GM19099 (cell line): ENCODE measurements around the gene SCGB2A2.

ENCODE experiments used
- POLR2A ChIP-seq: IDR thresholded peaks from 3 replicates; pipeline ENCODE4 v1.6.1; 2011; ENCODE audit warnings: low read depth; ENCODE audit not compliant: insufficient read length; ENCODE audit errors: extremely low read depth

The SCGB2A2 gene

GRCh38 chr11:62269654-62270278 lies at the start of gene SCGB2A2:
SCGB2A2 (plus strand) TSS chr11:62270158; CDS start chr11:62270217, 59 bp downstream.
- TF ChIP-seq POLR2A = no peak

GRCh38 chr11:62221498-62221897 lies 48.5 kb upstream of the SCGB2A2 start:
- no peak for TF ChIP-seq POLR2A

- no peak for TF ChIP-seq POLR2A
Measured at GRCh38 chr11:62223095-62223494, 46.9 kb upstream of the SCGB2A2 start.

GRCh38 chr11:62233730-62234129 lies 36.2 kb upstream of the SCGB2A2 start:
- no peak for TF ChIP-seq POLR2A

- TF ChIP-seq POLR2A = no peak
Measured at GRCh38 chr11:62236187-62236586, 33.8 kb upstream of the SCGB2A2 start.

- TF ChIP-seq POLR2A = no peak
Measured at GRCh38 chr11:62237499-62237898, 32.5 kb upstream of the SCGB2A2 start.

GRCh38 chr11:62238151-62238550 lies 31.8 kb upstream of the SCGB2A2 start:
- TF ChIP-seq POLR2A = no peak

- no peak for TF ChIP-seq POLR2A
Measured at GRCh38 chr11:62241095-62241494, 28.9 kb upstream of the SCGB2A2 start.

- no peak for TF ChIP-seq POLR2A
Measured at GRCh38 chr11:62242021-62242420, 27.9 kb upstream of the SCGB2A2 start, which contains the start of gene SCGB1D2. SCGB1D2 (plus strand) TSS chr11:62242239; CDS start chr11:62242308, 69 bp downstream.

- TF ChIP-seq POLR2A = no peak
Measured at GRCh38 chr11:62245271-62245753, 24.6 kb upstream of the SCGB2A2 start.

- no peak for TF ChIP-seq POLR2A
Measured at GRCh38 chr11:62251698-62252097, 18.3 kb upstream of the SCGB2A2 start.

GRCh38 chr11:62253999-62254542 lies 15.9 kb upstream of the SCGB2A2 start:
- no peak for TF ChIP-seq POLR2A

- no peak for TF ChIP-seq POLR2A
Measured at GRCh38 chr11:62256281-62256680, 13.7 kb upstream of the SCGB2A2 start.

- no peak for TF ChIP-seq POLR2A
Measured at GRCh38 chr11:62260261-62260953, 9.6 kb upstream of the SCGB2A2 start.

GRCh38 chr11:62264004-62264403 lies 6.0 kb upstream of the SCGB2A2 start:
- TF ChIP-seq POLR2A = no peak

- no peak for TF ChIP-seq POLR2A
Measured at GRCh38 chr11:62266558-62266957, 3.4 kb upstream of the SCGB2A2 start.
